SU-DHL-6 (cell line): ENCODE data around the gene XRN2.

Experiments used
- CTCF ChIP-seq: fragments of 200-600 bp; sonication (generic); IDR thresholded peaks from one replicate; pipeline ENCODE4 v1.5.1; 2017; ENCODE audit warnings: antibody characterized with exemption, mild to moderate bottlenecking, low read length, moderate library complexity; ENCODE audit not compliant: insufficient read depth, poor library complexity, severe bottlenecking
- EZH2phosphoT487 ChIP-seq: fragments of 200-600 bp; sonication (generic), shearing (Covaris generic); conservative IDR thresholded peaks from 2 replicates; pipeline ENCODE4 v1.6.1; 2018; ENCODE audit warnings: mild to moderate bottlenecking, antibody characterized with exemption, low read length, moderate library complexity, mixed read lengths

GRCh38 chr20:21421601-21422236 lies 118.6 kb downstream of the XRN2 start:
- TF ChIP-seq CTCF (no peak), EZH2phosphoT487 (no peak)
